Measurements from ENCODE around the gene HAO2. TPM values are rescaled to one million over a fixed set of nuclear protein-coding genes. Genes with fewer than 3 reads are reported as not detected.

The HAO2 gene
- total and polyA plus RNA-seq, 2 donors (not counting 3 experiments of a cell fraction or from before 2014, with no cell fraction given) = not detected

DNA sequence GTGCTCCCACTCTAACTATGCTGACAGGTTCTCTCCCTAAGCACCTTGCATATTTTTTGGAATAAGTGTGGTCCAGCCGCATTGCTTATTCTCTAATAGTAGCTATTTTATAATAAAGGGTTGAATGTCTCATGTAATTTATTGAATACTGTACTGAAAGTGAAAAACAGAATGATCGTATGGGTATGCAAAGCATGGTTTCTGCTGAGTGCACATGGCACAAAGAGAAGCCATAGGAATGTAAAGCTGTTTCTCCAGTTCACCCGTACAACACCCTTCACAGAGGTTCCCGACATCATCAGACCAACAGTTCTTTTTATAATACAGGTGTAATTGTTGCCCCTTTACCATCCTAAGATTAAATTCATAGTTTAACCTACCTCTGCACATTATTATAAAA, 8.9 kb upstream of the HAO2 start:
- no peak for TF ChIP-seq POLR2A (IDR thresholded peaks at IDR 0.05; ENCODE audit: low read depth, low read length)
- TF ChIP-seq CTCF (IDR thresholded peaks at IDR 0.05; ENCODE audit: extremely low read depth in 1 of 2, insufficient read depth in 1 of 2, low read depth in 1 of 2, low read length in 2 of 2) = no peak
- TF ChIP-seq EZH2 (IDR thresholded peaks at IDR 0.05; ENCODE audit: borderline replicate concordance, low read depth, low read length, severe bottlenecking) = no peak
- TF ChIP-seq GATA2 (IDR thresholded peaks at IDR 0.05; ENCODE audit: insufficient read depth, insufficient read length, low read depth, low read length) = no peak
- TF ChIP-seq, protein P1, sequence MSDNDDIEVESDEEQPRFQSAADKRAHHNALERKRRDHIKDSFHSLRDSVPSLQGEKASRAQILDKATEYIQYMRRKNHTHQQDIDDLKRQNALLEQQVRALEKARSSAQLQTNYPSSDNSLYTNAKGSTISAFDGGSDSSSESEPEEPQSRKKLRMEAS (IDR thresholded peaks at IDR 0.05; ENCODE audit: insufficient read depth, insufficient read length) = no peak
- TF ChIP-seq POLR2AphosphoS5 (IDR thresholded peaks at IDR 0.05; ENCODE audit: insufficient read depth, low read depth, low read length) = no peak
- no peak for TF ChIP-seq FOS (IDR thresholded peaks at IDR 0.05; ENCODE audit: borderline replicate concordance, insufficient read depth, low read length)
- no peak for TF ChIP-seq MYC (IDR thresholded peaks at IDR 0.05; ENCODE audit: low read depth, low read length)
- no peak for TF ChIP-seq JUN (IDR thresholded peaks at IDR 0.05; ENCODE audit: borderline replicate concordance, insufficient read depth, insufficient read length, low read depth)
- H3K36me3 ChIP-seq (ENCODE audit: control insufficient read depth in 2 of 2, extremely low read depth in 1 of 2, insufficient read depth in 2 of 2, low read length in 2 of 2) = no peaks in the 10 kb centered on the region
- H3K27me3 ChIP-seq (ENCODE audit: control insufficient read depth in 2 of 2, insufficient read depth in 2 of 2, low read length in 2 of 2) = no peaks in the 10 kb centered on the region
- H3K4me1 ChIP-seq (ENCODE audit: control insufficient read depth, extremely low read depth, insufficient read depth, low read length) = no peaks in the 10 kb centered on the region
- H4K20me1 ChIP-seq (replicated peaks; ENCODE audit: control insufficient read depth, extremely low read depth, insufficient read depth, low read length) = no peaks in the 10 kb centered on the region
- intact Hi-C loops (cut with micrococcal nuclease) = no loop called here
- no peaks in the 10 kb centered on the region for H3K79me2 ChIP-seq (ENCODE audit: control insufficient read depth, insufficient read depth, low read length)
- no TSS peak for BruUV-seq (replicated peaks)
- H2AFZ ChIP-seq (ENCODE audit: low read depth, low read length) = no peak overlapping the region
- ChIA-PET POLR2A (no interaction called here), CTCF (interaction anchor here (4.9 kb wide), 1 partner anchor 84 kb away, joined by 18 read pairs; no protein-coding TSS in a partner anchor)
- no peak overlapping the region for H3K9ac ChIP-seq (replicated peaks; ENCODE audit: extremely low read depth, insufficient read depth, low read length)
- DNase-seq (ENCODE audit: low read depth, low spot score) (no peak), FAIRE-seq (no peak)
- no peaks in the 10 kb centered on the region for H3K9me1 ChIP-seq (replicated peaks; ENCODE audit: control insufficient read depth, extremely low read depth, insufficient read depth, low read length)
- no peak overlapping the region for H3K4me3 ChIP-seq (replicated peaks in 1 of 3; ENCODE audit: insufficient read depth in 1 of 3, low read depth in 1 of 3, low read length in 3 of 3)
- H3K27ac ChIP-seq (ENCODE audit: insufficient read depth, low read depth, low read length) = no peak overlapping the region
- H3K4me2 ChIP-seq (ENCODE audit: insufficient read depth, low read length) = no peak overlapping the region
- dilution Hi-C loops (cut with MboI; ENCODE audit: extremely low pct_ligation_motif_present, low sequenced_read_pairs) = no loop called here
- no peaks in the 10 kb centered on the region for H3K9me3 ChIP-seq (replicated peaks; ENCODE audit: control insufficient read depth, insufficient read depth, low read length)

Data from endothelial cell of umbilical vein (primary cell).